ENCODE data around the gene LMF1. TPM values are rescaled to one million over a fixed set of nuclear protein-coding genes. Genes with fewer than 3 reads are reported as not detected.

The LMF1 gene
- total RNA-seq, 3 donors from 2014 or later = 14.1 to 26.4 (median 21.4) TPM

- peaks cover 7 to 11% of the 10 kb centered on the region in 2 donors for H3K4me1 ChIP-seq
- H3K4me3 ChIP-seq = peak overlapping the region; percentile 41 to 75 (median 59)
- no peak for TF ChIP-seq CTCF (IDR thresholded peaks at IDR 0.05)
- TF ChIP-seq POLR2A (IDR thresholded peaks at IDR 0.05) = no peak
- no peak for TF ChIP-seq POLR2AphosphoS5 (IDR thresholded peaks at IDR 0.05)
- no peak overlapping the region for H3K27ac ChIP-seq
- no peaks in the 10 kb centered on the region for H3K9me3 ChIP-seq
- DNase-seq (ENCODE audit: low spot score in 2 of 2) = no peak
- H3K27me3 ChIP-seq = peaks cover 2 to 21% of the 10 kb centered on the region in 2 donors
- intact Hi-C loops (cut with DNase I; ENCODE audit: low total_unique reads) = no loop called here
- H3K36me3 ChIP-seq = no peaks in the 10 kb centered on the region
Observed at GRCh38 chr16:982145-983043, 11.6 kb upstream of the LMF1 start.

- Histone ChIP-seq H3K27ac (peak within 1 kb of the TSS in 1 of 2 donors; percentile 9), H3K4me3 (peak within 1 kb of the TSS; percentile 41 to 75 (median 59)), H3K27me3 (peaks cover 0 to 17% of the 10 kb centered on the region in 2 donors), H3K9me3 (no peaks in the 10 kb centered on the region), H3K4me1 (peaks cover 7 to 11% of the 10 kb centered on the region in 2 donors), H3K36me3 (no peaks in the 10 kb centered on the region)
- DNase-seq (ENCODE audit: low spot score in 2 of 2) = no peak
- intact Hi-C loops (cut with DNase I; ENCODE audit: low total_unique reads) = no loop called here
- no peak for TF ChIP-seq POLR2A (IDR thresholded peaks at IDR 0.05)
- no peak for TF ChIP-seq CTCF (IDR thresholded peaks at IDR 0.05)
- TF ChIP-seq POLR2AphosphoS5 (IDR thresholded peaks at IDR 0.05) = no peak
Observed at GRCh38 chr16:981695-982144, 10.9 kb upstream of the LMF1 start, which contains the start of gene SOX8. Gene SOX8 (plus strand): TSS chr16:981770. CDS start chr16:981923, 153 bp downstream.

DNA sequence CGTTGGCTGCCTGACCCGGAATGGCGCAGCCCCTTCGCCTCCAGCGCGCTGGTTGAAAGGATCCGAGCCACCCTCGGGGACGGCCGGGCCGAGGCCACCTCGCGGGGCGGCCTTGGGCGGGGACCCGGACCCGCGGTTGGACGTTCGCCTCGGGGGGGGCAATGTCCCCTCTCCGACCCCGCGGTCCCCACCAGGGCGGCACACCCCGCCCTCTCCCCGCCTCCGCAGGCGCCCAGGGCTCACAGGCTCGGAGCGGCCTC is 9.7 kb upstream of the LMF1 start:
- H3K4me1 ChIP-seq = peaks cover 11 to 15% of the 10 kb centered on the region in 2 donors

GRCh38 chr16:979859-980594 is 9.2 kb upstream of the LMF1 start:
- Histone ChIP-seq H3K27ac (no peak overlapping the region), H3K4me3 (peak overlapping the region; percentile 41 to 75 (median 59)), H3K27me3 (peaks cover 0 to 17% of the 10 kb centered on the region in 2 donors), H3K4me1 (peaks cover 11 to 15% of the 10 kb centered on the region in 2 donors), H3K9me3 (no peaks in the 10 kb centered on the region), H3K36me3 (no peaks in the 10 kb centered on the region)
- no peak for TF ChIP-seq CTCF (IDR thresholded peaks at IDR 0.05)
- no peak for TF ChIP-seq POLR2A (IDR thresholded peaks at IDR 0.05)
- no peak for TF ChIP-seq POLR2AphosphoS5 (IDR thresholded peaks at IDR 0.05)
- no peak for DNase-seq (ENCODE audit: low spot score in 2 of 2)
- intact Hi-C loops (cut with DNase I; ENCODE audit: low total_unique reads) = no loop called here

More for the DNA sequence above, 9.7 kb upstream of the LMF1 start:
- Histone ChIP-seq H3K36me3 (no peaks in the 10 kb centered on the region), H3K27ac (no peak overlapping the region), H3K27me3 (peaks cover 0 to 17% of the 10 kb centered on the region in 2 donors), H3K9me3 (no peaks in the 10 kb centered on the region), H3K4me3 (peak overlapping the region; percentile 41 to 75 (median 59))
- no peak for DNase-seq (ENCODE audit: low spot score in 2 of 2)
- TF ChIP-seq CTCF (IDR thresholded peaks at IDR 0.05) (no peak), POLR2A (IDR thresholded peaks at IDR 0.05) (no peak), POLR2AphosphoS5 (IDR thresholded peaks at IDR 0.05) (no peak)
- intact Hi-C loops (cut with DNase I; ENCODE audit: low total_unique reads) = no loop called here
